Muscle of arm (tissue), 14 donors: ENCODE results near the gene RTCB. TPM values are rescaled to one million over a fixed set of nuclear protein-coding genes. Genes with fewer than 3 reads are reported as not detected.

Experiments
- DNase-seq: peaks from one replicate; pipeline ENCODE4 v3.0.0-alpha.2; 2013
- long read RNA-seq, 11 donors: transcript quantifications; one replicate each; lab custom pipeline, GENCODE V29; 2026
- polyA plus RNA-seq, 12 donors: library from polyadenylated mRNA; unstranded; fragments of 120-200 nt; gene quantifications; one replicate each; pipeline ENCODE4 v1.2.1, GENCODE V29; 2013; ENCODE audit not compliant: insufficient read length in 12 of 12

The RTCB gene
- 10 to 100 TPM in 11 of 12 donors, not detected in 1; 51.5 to 69.2 (median 59.5) TPM for polyA plus RNA-seq
- long read RNA-seq, donor 1, transcript RTCB-201 (12 exons, 2,027 nt) = major isoform, 20 of 46 reads
- long read RNA-seq, donor 1, partial matches to known transcripts = 23 of 46 reads
- long read RNA-seq, donor 1, other reads (novel, unspliced or antisense) = 0 of 46 reads
- long read RNA-seq, donor 2, transcript RTCB-201 (12 exons, 2,027 nt) = major isoform, 23 of 26 reads
- long read RNA-seq, donor 2, partial matches to known transcripts = 0 of 26 reads
- long read RNA-seq, donor 2, other reads (novel, unspliced or antisense) = 0 of 26 reads
- long read RNA-seq, donor 3, transcript RTCB-201 (12 exons, 2,027 nt) = major isoform, 13 of 15 reads
- long read RNA-seq, donor 3, partial matches to known transcripts = 0 of 15 reads
- long read RNA-seq, donor 3, other reads (novel, unspliced or antisense) = 0 of 15 reads
- long read RNA-seq, donor 4, transcript RTCB-201 (12 exons, 2,027 nt) = major isoform, 8 of 11 reads
- long read RNA-seq, donor 4, partial matches to known transcripts = 0 of 11 reads
- long read RNA-seq, donor 4, other reads (novel, unspliced or antisense) = 0 of 11 reads
- long read RNA-seq, donor 5, transcript RTCB-201 (12 exons, 2,027 nt) = major isoform, 33 of 41 reads
- long read RNA-seq, donor 5, partial matches to known transcripts = 5 of 41 reads
- long read RNA-seq, donor 5, other reads (novel, unspliced or antisense) = 0 of 41 reads
- long read RNA-seq, donor 6, transcript RTCB-201 (12 exons, 2,027 nt) = major isoform, 11 of 12 reads
- long read RNA-seq, donor 6, partial matches to known transcripts = 0 of 12 reads
- long read RNA-seq, donor 6, other reads (novel, unspliced or antisense) = 0 of 12 reads
- long read RNA-seq, donor 7, transcript RTCB-201 (12 exons, 2,027 nt) = major isoform, 13 of 18 reads
- long read RNA-seq, donor 7, transcript RTCB-205 (5 exons, 767 nt) = minor isoform, 5 of 18 reads
- long read RNA-seq, donor 7, partial matches to known transcripts = 0 of 18 reads
- long read RNA-seq, donor 7, other reads (novel, unspliced or antisense) = 0 of 18 reads
- long read RNA-seq, donor 8, transcript RTCB-201 (12 exons, 2,027 nt) = major isoform, 26 of 38 reads
- long read RNA-seq, donor 8, partial matches to known transcripts = 9 of 38 reads
- long read RNA-seq, donor 8, other reads (novel, unspliced or antisense) = 0 of 38 reads
- long read RNA-seq, donor 9, transcript RTCB-201 (12 exons, 2,027 nt) = major isoform, 17 of 20 reads
- long read RNA-seq, donor 9, partial matches to known transcripts = 0 of 20 reads
- long read RNA-seq, donor 9, other reads (novel, unspliced or antisense) = 0 of 20 reads
- long read RNA-seq, donor 10, transcript RTCB-201 (12 exons, 2,027 nt) = major isoform, 18 of 29 reads
- long read RNA-seq, donor 10, partial matches to known transcripts = 9 of 29 reads
- long read RNA-seq, donor 10, other reads (novel, unspliced or antisense) = 0 of 29 reads
- long read RNA-seq, donor 11, transcript RTCB-201 (12 exons, 2,027 nt) = major isoform, 23 of 25 reads
- long read RNA-seq, donor 11, partial matches to known transcripts = 0 of 25 reads
- long read RNA-seq, donor 11, other reads (novel, unspliced or antisense) = 0 of 25 reads

DNA sequence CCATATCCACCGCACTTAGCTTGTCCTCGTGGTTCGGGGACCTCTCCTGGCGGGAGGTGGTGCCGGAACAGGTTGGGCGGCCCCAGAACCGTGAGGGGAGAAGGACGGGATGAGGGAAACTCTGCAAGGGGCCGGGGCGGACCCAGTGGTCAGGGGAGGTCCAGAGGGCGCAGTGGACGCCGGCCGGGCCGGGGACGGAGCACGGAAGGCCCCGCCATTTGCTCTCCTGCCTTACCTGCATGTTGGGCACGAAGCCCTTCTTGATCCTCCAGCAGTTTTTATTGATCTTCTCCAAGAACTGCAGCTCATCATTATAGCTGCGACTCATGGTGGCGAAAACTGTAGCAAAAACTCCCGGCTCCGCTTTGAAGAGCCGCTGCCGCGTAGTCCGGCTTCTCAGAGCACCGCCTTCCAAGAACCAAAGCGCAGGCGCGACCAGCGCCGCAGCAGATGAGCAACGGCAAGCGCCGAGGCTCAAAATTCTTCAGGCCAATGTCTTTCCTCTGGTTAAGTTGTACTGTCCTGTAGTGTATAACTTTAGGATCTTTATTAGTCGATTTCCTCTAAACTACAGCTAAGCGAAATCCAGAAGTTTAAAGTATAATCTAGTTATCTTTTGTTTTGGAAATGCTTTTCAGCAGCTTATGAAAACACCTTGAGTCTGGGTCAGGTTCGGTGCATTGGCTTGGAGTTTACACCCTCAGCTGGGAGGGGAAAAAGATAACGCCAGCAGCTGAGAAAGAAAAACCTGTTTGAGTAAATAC is at the start of gene RTCB:
RTCB (minus strand) TSS at position 419 of the 764 bp plus-strand sequence; CDS start at position 328, 91 bp downstream.
- DNase-seq = peak; percentile 98

DNA sequence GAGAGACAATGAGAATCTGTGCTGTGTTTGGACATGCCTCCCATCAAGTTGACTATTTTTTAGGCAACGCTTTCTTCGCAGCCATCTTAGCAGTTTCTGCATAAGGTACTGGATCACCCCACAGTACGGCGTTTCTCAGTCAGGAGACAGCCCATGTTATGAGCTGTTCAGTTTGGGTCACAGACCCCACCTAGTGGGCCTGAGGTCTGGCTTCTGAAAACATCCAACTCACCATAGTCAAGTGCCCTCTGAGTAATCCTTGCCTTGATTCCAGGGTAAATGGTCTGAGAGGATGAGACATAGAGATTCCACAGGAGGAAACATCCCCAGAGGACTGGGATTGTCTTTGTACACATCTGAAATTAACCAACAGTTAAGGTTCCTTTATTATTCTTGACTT is 45.0 kb upstream of the RTCB start:
- DNase-seq = no peak

DNA sequence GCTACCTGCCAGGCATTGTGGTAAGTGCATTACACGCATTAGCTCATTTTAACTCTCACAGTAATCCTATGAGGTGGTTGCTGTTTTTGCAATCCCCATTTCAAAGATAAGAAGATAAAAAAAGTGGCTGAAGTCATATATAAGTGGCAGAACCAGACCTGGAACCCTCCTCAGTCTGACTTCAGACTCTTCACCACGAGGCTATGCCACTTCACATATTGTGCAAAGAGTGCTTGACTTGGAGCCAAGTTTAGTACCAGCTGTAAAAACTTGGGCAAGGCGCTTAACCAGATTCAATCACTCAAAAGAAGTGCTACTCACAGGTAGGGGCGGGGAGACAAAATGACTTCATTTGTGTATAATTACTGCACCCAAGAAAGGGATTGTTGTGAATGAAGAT is 36.9 kb upstream of the RTCB start:
- DNase-seq = no peak

DNA sequence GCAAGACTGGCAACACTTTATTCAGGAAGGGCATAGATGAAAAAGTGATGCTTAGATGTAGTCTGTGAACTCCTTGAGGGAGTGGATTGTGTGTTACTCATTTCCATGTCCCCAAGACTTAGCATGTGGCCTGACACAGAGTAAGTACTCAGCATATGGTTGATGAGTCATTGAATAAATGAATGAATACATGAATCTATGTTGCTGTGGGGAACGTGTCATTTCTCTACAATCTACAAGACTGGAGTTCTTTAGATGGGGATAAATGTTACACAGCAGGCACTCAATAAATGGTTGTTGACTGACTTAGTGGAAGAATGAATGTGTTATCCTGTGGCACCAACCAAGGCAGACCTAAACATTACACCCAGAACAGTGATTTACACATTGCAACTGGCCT is 34.3 kb upstream of the RTCB start:
- no peak for DNase-seq

DNA sequence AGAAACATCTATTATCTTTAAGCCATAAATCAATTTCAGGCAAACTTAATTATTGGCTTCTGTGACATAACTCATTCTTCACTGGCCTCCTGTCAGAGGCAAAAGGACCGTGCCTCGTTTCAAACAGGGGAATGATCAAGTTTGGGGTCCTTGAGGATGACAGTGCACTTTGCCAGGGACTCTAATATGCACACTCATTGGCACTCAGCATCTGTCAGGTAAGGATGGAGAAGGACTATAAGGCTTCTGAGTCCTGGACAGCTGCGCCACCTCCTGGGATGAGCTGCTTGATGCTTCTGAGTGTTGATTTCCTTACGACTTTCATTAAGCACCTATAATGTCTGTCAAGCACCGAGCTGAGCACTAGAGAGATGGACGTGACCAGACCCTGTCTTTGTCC is 32.0 kb upstream of the RTCB start:
- DNase-seq = no peak

DNA sequence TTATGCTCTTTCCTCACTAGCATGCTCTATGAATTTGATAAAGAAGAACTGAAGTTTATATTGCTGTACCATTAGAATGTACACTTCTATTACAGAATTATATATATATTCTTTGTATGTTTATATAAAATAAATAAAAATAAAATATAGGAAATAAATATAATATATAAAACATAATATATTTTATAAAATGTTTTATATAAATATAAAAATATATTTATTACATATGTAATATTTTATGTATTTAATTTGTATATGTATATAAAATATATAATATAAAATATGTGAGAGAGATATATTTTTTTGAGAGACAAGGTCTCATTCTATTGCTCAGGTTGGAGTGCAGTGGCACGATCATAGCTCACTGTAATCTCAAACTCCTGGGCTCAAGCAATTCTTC is 18.3 kb upstream of the RTCB start:
- DNase-seq = no peak

DNA sequence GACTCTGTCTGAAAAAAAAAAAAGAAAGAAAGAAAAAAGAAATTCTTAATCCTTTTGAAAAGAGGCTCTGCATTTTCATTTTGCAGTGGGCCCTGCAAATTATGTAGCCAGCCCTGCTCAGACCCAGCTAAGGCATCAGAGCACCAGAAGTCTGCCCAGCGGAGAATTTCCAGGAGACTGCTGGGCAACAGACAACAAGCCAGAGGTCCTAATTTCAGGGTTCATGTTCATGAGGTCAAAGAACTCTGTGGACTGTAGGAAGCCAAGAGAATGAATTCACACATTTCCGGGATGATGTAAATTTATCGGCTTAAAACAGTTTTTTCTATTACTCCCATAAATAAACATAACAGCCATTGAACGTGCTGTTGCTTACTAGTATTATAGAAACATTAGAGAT is 14.8 kb upstream of the RTCB start:
- DNase-seq = no peak

DNA sequence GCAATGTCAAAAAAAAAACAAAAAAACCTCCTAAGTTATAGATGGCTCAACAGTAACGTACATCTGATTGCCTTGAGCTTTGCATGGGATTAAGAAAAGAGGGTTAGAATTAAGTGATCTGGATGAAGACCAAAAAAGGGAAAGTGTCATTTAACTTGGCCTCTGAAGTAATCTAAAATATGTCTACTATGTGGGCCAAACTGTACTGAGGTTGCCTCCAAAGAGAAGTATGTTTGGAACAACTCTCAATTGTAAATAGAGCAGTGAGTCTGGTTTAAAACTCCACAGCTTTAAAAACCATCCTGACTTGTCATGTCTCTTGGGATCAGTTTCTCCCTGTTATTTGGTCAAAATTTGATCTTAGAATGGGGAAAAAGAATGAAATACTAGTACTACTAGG is 11.6 kb upstream of the RTCB start:
- no peak for DNase-seq

DNA sequence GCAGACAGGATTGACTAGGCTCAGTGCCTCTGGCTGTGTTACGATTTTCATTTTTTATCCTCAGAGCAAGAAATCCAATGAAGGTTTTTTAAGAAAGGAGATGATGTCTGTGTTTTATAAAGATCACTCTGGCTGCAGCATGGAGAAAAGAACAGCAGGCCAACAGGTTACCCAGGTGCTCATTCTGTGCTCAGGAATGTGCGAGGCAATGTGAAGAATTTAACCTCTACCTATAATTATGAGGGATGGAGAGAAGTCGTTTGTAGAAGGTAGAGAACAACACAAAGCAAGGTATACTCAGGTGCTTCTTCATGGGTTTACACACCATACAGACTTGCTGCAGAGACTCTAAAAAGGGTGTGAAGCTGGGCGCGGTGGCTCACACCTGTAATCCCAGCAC is 10.0 kb upstream of the RTCB start:
- no peak for DNase-seq

DNA sequence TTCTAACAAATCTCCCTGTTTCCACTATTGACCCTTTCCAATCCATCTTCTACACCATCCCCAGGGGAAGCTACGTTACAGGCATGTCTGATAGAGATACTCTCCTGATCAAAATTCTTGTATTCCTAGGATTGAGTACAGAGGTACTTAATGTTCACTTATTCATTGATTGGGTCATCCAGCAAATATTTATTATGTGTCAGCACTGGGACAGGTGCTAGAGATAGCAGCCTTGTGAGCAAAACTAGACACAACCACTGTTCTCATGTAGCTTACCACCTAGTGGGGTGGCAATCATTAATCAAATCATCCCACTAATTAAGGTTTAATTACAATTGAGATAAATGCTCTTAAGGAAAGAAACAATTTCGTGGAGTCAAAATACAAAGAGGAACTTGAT is 9.4 kb upstream of the RTCB start:
- no peak for DNase-seq

DNA sequence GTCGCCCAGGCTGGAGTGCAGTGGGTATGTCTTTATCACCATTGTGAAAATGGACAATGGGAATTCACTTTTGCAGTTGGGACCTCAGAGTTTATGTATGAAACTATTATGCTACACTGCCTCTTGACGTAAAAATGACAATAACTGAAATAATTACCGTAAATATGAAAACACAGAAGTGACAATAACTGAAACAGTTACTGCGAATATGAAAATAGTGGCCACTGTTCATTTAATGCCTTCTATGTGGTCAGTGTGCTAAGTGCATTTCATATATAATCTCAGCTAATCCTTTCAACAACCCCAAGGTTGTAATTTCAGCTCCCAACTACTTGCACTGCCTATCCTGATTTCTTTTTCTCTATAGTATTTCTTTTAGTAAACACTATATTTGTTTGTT is 5.9 kb upstream of the RTCB start:
- no peak for DNase-seq

DNA sequence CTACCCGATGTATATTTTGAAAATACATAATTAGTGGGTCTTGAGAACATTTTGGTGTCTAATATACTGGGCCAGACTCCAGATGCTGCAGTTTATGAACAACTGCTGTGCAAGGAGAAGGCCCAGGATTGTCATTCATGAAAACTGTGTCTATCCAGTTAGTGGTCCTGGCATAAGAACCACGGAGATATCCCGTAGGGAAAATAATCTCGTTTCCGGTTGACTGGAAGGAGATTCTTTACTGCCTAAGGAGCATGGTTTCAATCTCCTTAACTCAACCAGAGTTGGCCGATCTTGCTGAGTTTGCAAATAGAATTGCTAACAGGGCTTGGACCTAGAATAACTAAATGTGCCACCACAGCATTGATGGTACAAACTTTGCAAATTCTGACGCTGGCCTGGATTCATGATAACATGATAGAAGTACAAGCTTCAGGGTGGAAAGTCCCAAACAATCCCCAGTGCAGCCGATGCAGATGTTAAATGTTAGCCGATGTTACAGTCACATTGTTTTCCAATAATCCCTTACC is 4.6 kb upstream of the RTCB start:
- DNase-seq = no peak

DNA sequence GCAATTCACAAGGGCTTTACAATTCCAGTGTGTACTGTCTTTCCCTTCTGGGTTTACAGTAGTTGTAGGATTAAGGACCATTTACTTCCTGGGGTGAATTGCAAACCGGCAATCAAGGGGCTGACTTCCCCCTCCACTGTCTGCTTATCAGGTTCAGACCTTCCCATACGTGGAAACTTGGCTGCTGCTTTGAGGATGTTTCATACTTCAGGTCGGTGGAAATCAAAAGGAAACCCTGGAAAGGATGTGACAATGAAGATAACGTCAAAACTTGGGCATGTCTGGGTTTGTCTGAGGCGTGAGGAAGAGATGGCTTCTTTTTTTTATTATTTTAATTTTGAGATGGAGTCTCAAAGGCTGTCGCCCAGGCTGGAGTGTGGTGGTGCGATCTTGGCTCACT is 2.1 kb upstream of the RTCB start:
- DNase-seq = no peak

DNA sequence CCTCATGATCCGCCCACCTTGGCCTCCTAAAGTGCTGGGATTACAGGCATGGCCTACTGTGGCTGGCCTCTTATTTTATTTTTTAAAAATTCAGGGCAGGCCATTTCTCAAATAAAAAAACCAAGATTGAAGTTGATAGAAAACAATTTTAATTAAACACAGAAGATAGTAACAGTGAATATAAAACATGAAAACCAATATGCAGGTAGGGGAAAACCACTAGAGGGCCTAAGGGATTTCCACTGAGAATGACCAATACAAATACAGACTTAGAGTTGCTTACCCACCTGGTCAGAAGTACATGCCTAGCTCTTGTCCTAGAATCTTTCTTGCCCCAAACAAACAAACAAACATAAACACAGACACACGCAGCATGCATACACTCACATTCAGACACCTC is 1.7 kb upstream of the RTCB start:
- no peak for DNase-seq

DNA sequence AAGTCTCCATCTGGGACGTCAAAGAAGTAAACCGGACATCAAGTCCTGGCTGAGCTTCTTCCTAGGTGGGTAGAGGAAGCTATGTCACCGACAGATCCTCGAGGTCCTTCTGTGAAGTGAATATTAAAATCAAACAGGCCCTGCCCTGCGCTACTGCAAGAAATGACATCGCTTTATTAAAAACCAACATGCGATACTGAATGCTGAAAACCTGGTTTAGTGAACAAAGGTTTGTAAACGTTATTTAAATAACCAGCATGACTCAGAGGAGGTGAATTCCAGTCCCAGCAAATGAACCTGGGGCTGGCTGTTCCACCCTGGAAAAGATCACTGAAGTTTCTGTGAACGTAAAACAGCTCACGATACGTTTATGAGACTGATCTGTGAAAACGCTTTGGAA is 645 bp downstream of the RTCB start:
- no peak for DNase-seq

DNA sequence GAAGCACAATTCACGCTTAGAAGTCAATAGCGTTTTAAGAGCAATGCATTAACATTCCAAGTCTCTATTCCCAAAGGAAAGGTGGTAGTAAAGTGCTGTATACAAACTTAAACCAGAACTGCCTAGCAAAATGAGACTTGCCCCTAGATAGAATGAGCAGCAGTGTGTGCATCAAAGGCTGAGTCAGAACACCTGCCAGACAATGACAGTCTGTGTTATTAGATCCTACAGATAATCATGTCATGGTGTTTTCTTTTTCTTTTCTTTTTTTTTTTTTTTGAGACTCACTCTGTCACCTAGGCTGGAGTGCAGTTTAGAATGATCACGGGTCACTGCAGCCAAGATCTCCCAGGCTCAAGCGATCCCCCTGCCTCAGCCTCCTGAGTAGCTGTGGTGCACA is 1.6 kb downstream of the RTCB start:
- no peak for DNase-seq

DNA sequence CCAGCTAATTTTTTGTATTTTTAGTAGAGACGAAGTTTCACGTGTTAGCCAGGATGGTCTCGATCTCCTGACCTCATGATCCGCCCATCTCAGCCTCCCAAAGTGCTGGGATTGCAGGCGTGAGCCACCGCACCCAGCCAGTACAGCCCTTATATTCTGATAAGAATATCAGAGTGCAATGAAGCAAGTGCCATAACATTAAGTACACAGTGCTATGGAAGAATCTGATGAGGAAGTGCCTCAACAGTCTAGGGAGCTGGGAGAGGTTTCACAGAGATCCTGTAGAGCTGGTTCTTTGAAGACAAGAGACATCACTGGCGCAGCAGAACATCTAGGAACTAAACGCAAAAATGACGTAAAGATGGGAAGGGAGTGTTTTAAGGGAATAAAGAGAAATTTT is 2.1 kb downstream of the RTCB start:
- DNase-seq = no peak

DNA sequence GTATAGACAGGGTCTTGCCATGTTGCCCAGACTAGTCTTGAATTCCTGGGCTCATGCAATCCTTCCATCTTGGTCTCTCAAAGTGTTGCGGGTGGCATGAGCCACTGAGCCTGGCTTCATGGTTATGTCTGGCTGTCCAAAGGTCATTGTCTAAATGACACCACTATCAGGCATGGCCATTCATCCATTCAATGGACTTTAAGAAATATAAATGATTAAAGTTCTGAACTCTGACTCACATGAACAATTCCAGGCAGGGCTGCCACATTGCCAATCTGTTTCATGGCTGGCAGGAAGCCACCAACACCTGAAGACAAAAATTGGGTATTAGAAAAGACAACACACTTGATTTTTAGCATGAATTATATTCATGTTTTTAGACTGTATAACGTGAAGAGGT is 4.1 kb downstream of the RTCB start:
- no peak for DNase-seq

DNA sequence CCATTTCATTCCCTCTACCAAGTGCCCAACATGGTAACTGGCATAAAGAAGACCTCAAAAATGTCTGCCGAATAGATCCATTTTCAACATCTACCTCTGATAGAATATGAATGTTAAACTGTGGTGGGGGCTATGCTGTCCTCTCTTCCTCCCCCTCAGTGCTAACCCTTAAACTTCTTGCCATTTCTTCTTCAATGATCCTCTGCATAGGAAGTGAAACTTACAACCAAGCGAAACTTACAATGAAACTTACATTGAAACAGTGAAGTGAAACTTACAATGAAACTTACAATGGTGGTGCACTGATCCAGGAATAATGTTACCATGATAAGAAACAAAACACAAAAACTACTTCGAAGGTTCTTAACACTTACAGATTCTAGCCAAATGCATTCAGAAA is 4.7 kb downstream of the RTCB start:
- DNase-seq = no peak

DNA sequence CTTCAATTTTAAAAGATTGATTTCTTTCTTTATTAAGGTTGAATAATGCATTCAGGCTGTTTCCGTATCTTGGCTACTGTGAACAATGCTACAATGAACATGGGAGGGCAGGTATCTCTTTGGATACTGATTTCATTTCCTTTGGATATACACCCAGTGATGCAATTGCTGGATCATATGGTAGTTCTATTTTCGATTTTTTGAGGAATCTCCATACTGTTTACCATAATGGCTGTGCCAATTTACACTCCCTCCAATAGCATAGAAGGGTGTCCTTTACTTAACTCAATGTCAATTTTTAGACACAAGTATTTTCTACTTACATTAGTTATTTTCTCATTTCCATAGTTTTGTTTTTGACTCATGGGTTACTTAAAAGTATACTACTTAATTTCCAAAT is 8.0 kb downstream of the RTCB start:
- no peak for DNase-seq
